HepG2 (cell line): Measurements from ENCODE around the gene JAKMIP2.

Source experiments
- CEBPB ChIP-seq: IDR thresholded peaks from 2 replicates; pipeline ENCODE4 v1.6.1; 2011; ENCODE audit warnings: low read depth, low read length, improper control_type of control experiment, borderline replicate concordance
- MYC ChIP-seq: sonication (generic); formaldehyde crosslinking; IDR thresholded peaks from 2 replicates; pipeline ENCODE4 v1.9.0; 2021; ENCODE audit warnings: missing genetic modification reagents, borderline replicate concordance
- NCOA5 ChIP-seq: sonication (generic); formaldehyde crosslinking; IDR thresholded peaks from 2 replicates; pipeline ENCODE4 v1.4.0; 2020; ENCODE audit warnings: missing genetic modification reagents

DNA sequence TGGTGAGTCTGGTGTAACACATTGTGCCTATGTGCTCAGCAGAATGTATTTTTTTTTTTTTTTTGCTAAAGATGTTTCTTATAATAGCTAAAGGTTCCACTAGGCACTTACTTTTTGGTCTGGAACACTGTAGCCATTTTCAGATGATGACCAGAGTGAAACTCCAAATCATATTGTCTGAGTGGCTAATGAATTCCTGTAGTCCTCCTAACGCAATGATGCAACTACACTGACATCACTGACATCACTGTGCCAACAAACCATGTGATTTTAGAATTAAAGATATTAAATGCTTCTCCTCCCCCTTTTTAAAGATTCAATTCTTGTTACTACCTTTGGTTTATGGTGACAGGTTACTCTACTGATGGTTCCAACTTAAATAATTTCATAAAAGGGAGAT is 28.8 kb downstream of the JAKMIP2 start:
- TF ChIP-seq NCOA5 (CRISPR knock-in tag) = no peak
- TF ChIP-seq MYC (CRISPR knock-in tag) = no peak
- TF ChIP-seq CEBPB = no peak
